Breast epithelium (tissue), 4 donors: ENCODE results near the gene WFDC8. TPM values are rescaled to one million over a fixed set of nuclear protein-coding genes. Genes with fewer than 3 reads are reported as not detected.
"Not testable (repeated sequence)": the region's sequence is repeated elsewhere in the genome, so short reads cannot be mapped to it uniquely, and the experiment has no call there.

Experiments
- DNase-seq, 2 donors: peaks; one replicate each; pipeline ENCODE4 v3.0.0-alpha.2; 2019; ENCODE audit warnings: low spot score in 2 of 2
- H3K27ac ChIP-seq, 2 donors: fragments of 200-600 bp; sonication (generic) in 1 of 2; one replicate each; pipeline ENCODE4 v1.5.1; 2016 to 2019; ENCODE audit warnings: mild to moderate bottlenecking in 1 of 2
- H3K27me3 ChIP-seq, 2 donors: fragments of 200-600 bp; sonication (generic) in 1 of 2; one replicate each; pipeline versions ENCODE4 v1.5.1 to v1.6.0; 2017 to 2019; ENCODE audit warnings: control low read depth in 1 of 2, mild to moderate bottlenecking in 1 of 2
- H3K36me3 ChIP-seq: fragments of 200-600 bp; one replicate; pipeline ENCODE4 v1.5.1; 2019
- H3K4me1 ChIP-seq, 2 donors: fragments of 200-600 bp; sonication (generic); one replicate each; pipeline ENCODE4 v1.5.1; 2016 to 2019; ENCODE audit warnings: control low read depth in 1 of 2
- H3K4me3 ChIP-seq, 3 donors: fragments of 200-600 bp; sonication (generic); 1 replicate in 2 of 3; 2 replicates in 1 of 3; pipeline ENCODE4 v1.5.1; 2016 to 2019; ENCODE audit warnings: mild to moderate bottlenecking in 3 of 3, moderate library complexity in 2 of 3
- H3K9me3 ChIP-seq, 2 donors: fragments of 200-600 bp; sonication (generic) in 1 of 2; one replicate each; pipeline ENCODE4 v1.5.1; 2016 to 2019; ENCODE audit warnings: control low read depth in 1 of 2
- POLR2A ChIP-seq: fragments of 450-650 bp; IDR thresholded peaks from one replicate; pipeline ENCODE4 v1.6.1; 2016; ENCODE audit warnings: antibody characterized with exemption, mild to moderate bottlenecking, moderate library complexity
- POLR2AphosphoS5 ChIP-seq, 3 donors: sonication (generic); formaldehyde crosslinking; IDR thresholded peaks; one replicate each; pipeline ENCODE4 v1.6.1; 2017; ENCODE audit warnings: antibody characterized with exemption in 3 of 3
- intact Hi-C: fragments of 100-400 bp; cut with DNase I; formaldehyde crosslinking; loops from one replicate; pipeline ENCODE4 v1.15.1; 2023; ENCODE audit warnings: low total_unique reads
- total RNA-seq, 3 donors: library from RNA; depleted of rRNA; stranded (reverse); fragments of >200 nt; gene quantifications; one replicate each; pipeline ENCODE4 v1.1.0, GENCODE V29; 2016
- TF ChIP-seq, protein P1 (sequence below), 3 donors: fragments of 450-650 bp; IDR thresholded peaks; one replicate each; pipeline ENCODE4 v1.5.1; 2016 to 2017; ENCODE audit warnings: antibody characterized with exemption in 3 of 3, mild to moderate bottlenecking in 3 of 3, moderate library complexity in 3 of 3

WFDC8 gene
- total RNA-seq, 3 donors from 2014 or later, result not detected

DNA sequence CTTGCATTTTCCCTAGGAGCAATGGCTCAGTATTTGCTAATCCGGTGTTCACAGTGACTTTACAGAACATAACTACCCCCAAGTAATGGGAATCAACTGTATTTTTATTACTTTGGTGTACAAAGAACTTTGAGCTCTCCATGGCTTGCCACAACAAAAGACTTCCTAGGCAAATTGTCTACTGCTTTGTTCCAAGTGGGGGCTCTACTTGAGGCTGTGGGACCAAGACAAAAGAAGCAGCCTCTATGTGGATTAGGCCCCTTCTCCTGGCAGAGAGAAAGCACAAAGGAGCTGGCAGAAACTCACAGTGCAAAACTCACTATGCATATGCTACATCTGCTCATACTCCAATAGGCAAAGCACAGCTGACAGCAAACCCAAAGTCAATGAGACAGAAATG, 853 bp downstream of the WFDC8 start:
- Histone ChIP-seq H3K27ac (no peak overlapping the region), H3K9me3 (no peaks in the 10 kb centered on the region), H3K36me3 (no peaks in the 10 kb centered on the region), H3K4me3 (no peak overlapping the region), H3K4me1 (no peaks in the 10 kb centered on the region), H3K27me3 (no peaks in the 10 kb centered on the region)
- DNase-seq, result no peak
- TF ChIP-seq POLR2AphosphoS5 (IDR thresholded peaks at IDR 0.05) (no peak), POLR2A (no peak)
- TF ChIP-seq, protein P1, sequence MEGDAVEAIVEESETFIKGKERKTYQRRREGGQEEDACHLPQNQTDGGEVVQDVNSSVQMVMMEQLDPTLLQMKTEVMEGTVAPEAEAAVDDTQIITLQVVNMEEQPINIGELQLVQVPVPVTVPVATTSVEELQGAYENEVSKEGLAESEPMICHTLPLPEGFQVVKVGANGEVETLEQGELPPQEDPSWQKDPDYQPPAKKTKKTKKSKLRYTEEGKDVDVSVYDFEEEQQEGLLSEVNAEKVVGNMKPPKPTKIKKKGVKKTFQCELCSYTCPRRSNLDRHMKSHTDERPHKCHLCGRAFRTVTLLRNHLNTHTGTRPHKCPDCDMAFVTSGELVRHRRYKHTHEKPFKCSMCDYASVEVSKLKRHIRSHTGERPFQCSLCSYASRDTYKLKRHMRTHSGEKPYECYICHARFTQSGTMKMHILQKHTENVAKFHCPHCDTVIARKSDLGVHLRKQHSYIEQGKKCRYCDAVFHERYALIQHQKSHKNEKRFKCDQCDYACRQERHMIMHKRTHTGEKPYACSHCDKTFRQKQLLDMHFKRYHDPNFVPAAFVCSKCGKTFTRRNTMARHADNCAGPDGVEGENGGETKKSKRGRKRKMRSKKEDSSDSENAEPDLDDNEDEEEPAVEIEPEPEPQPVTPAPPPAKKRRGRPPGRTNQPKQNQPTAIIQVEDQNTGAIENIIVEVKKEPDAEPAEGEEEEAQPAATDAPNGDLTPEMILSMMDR (IDR thresholded peaks at IDR 0.05), result no peak
- intact Hi-C loops, result no loop called here

DNA sequence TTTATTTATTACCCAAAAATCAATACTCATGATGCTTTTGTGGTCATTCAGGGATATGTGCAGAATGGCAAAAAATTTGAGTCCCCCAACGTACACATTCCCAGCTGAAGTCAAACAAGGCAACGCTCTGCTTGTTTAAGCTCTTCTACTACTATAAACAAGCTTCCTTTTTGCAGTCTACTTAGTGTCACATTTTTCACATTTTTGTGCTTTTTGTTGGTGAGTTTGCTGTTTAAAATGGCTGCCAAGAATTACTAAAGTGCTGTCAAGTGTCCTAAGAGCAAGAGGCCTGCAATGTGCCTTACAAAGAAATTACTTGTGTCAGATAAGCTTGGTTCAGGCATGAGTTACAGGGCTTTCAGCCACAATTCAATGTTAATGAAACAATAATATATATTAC, 2.1 kb downstream of the WFDC8 start:
- TF ChIP-seq POLR2AphosphoS5 (IDR thresholded peaks at IDR 0.05) (no peak), POLR2A (no peak)
- TF ChIP-seq, protein P1 (IDR thresholded peaks at IDR 0.05), result no peak
- H3K9me3 ChIP-seq, result no peaks in the 10 kb centered on the region
- no peaks in the 10 kb centered on the region for H3K36me3 ChIP-seq
- no peak overlapping the region for H3K27ac ChIP-seq
- intact Hi-C loops, result no loop called here
- no peak for DNase-seq
- H3K27me3 ChIP-seq, result no peaks in the 10 kb centered on the region
- H3K4me1 ChIP-seq, result no peaks in the 10 kb centered on the region
- H3K4me3 ChIP-seq, result no peak overlapping the region

DNA sequence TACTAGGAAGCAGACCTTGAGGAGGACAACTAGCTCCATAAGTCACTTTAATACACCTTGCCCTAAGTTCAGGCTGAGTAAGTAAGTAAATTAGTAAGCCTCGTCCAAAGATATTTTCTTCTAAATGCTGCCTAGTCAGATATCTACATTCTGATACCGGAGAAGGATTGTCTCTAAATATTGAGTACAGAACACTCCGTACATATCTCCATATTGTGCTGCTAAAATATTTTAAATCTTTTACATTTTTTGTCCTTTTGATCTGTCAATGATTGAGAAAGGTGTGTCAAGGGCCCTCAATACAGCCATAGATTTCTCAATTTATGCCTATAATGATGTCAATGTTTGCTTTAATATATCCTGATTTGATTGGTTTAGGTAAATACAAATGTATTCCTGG, 3.2 kb downstream of the WFDC8 start:
- Histone ChIP-seq H3K4me1 (no peaks in the 10 kb centered on the region), H3K27me3 (no peaks in the 10 kb centered on the region), H3K9me3 (no peaks in the 10 kb centered on the region), H3K4me3 (no peak overlapping the region), H3K27ac (no peak overlapping the region), H3K36me3 (no peaks in the 10 kb centered on the region)
- TF ChIP-seq, protein P1 (IDR thresholded peaks at IDR 0.05), result no peak
- TF ChIP-seq POLR2AphosphoS5 (IDR thresholded peaks at IDR 0.05), result no peak
- TF ChIP-seq POLR2A, result no peak
- intact Hi-C loops, result no loop called here
- DNase-seq, result no peak

DNA sequence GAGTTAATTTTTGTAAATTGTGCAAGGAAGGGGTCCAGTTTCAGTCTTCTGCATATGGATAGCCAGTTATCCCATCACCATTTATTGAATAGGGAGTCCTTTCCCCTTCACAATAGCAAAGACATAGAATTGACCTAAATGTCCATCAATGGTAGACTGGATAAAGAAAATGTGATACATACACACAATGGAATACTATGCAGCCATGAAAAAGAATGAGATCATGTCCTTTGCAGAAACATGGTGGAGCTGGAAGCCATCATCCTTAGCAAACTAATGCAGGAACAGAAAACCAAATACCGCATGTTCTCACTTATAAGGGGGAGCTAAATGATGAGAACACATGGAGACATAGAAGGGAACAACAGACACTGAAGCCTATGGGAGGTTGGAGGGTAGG, 9.4 kb downstream of the WFDC8 start:
- DNase-seq, H3K4me3 ChIP-seq, H3K36me3 ChIP-seq, H3K27me3 ChIP-seq, H3K4me1 ChIP-seq, H3K9me3 ChIP-seq, intact Hi-C loops, H3K27ac ChIP-seq: not testable (repeated sequence)

DNA sequence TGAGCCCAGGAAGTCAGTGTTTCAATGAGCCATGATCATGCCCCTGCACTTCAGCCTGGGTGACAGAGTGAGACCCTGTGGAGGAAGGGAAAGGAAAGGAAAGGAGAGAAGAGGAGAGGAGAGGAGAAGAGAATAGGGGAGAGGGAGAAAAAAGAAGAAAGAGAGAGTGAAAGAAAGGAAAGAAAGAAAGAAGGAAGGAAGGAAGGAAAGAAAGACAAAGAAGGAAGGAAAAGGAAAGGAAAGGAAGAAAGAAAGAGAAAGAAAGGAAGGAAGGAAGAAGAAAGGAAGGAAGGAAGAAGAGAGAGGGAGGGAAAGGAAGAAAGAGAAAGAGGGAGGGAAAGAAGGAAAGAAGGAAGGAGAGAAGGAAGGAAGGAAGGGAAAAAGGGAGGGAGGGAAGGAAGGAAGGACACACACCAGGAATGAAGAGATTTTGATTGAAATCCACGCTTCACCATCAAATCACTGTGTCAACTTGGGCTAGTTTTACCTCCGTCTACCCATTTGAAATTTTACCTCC, 14.3 kb downstream of the WFDC8 start:
- no peaks in the 10 kb centered on the region for H3K9me3 ChIP-seq
- H3K27me3 ChIP-seq, result peaks cover 0 to 4% of the 10 kb centered on the region in 2 donors
- H3K4me1 ChIP-seq, result no peaks in the 10 kb centered on the region
- H3K27ac ChIP-seq, result no peak overlapping the region
- intact Hi-C loops, result no loop called here
- TF ChIP-seq POLR2A, result no peak
- TF ChIP-seq POLR2AphosphoS5 (IDR thresholded peaks at IDR 0.05), result no peak
- TF ChIP-seq, protein P1 (IDR thresholded peaks at IDR 0.05), result no peak
- H3K4me3 ChIP-seq, result no peak overlapping the region
- DNase-seq, result no peak
- H3K36me3 ChIP-seq, result no peaks in the 10 kb centered on the region

DNA sequence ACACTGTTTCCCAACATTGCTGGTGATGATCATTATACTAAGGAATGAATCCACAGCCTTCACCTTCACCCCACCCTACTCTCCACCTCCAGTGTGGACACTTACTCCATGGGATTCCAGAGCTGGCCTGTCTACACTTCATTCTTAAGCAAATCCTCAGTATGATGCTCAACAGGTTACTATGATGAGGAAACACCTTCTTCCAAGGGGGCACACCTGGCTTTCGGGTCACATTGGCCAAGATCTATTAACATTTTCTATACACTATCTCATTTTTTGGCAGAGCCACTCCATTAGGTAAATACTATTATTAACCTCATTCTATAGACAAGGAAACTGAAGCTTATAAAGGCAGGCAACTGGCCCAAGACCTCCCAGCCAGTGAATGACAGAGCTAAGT, 23.9 kb downstream of the WFDC8 start:
- Histone ChIP-seq H3K4me1 (no peaks in the 10 kb centered on the region), H3K4me3 (no peak overlapping the region), H3K36me3 (no peaks in the 10 kb centered on the region), H3K9me3 (no peaks in the 10 kb centered on the region), H3K27ac (no peak overlapping the region), H3K27me3 (no peaks in the 10 kb centered on the region)
- DNase-seq, result no peak
- intact Hi-C loops, result no loop called here
- TF ChIP-seq POLR2A (no peak), POLR2AphosphoS5 (IDR thresholded peaks at IDR 0.05) (no peak)
- TF ChIP-seq, protein P1 (IDR thresholded peaks at IDR 0.05), result no peak
